Measurements from ENCODE around the gene ZMYND8. TPM values are rescaled to one million over a fixed set of nuclear protein-coding genes. Genes with fewer than 3 reads are reported as not detected.

ZMYND8 gene
- total and polyA plus RNA-seq, 2 of the 8 experiments (the other 6 are each of a cell fraction or from before 2014, with no cell fraction given): 50.5 to 163 TPM

DNA sequence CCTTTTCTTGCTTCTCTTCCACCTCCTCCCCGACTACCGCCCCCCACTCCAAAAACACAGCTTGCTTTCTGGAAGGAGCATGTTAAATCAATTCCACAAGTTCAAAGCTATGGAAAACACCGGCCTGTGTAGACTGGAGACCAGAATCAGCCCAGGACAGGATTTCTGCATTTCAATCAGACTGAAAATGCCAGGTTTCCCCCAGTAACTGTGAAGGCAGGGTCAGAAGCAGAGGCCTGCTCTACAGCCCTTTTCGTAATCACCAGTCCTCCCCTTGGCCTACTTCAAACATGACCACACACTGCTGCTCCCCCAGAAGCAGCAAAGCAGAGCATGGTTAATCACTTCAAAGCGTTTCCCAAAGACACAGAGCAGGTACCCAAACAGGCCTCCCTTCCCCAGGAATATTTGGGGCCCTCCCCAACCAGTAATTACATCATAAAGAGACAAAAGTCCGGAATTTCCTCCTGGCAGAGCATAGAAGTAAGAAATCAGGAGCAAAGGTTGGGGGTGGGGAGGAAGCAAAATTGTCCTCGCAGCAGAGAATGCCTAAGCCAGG is 38.4 kb downstream of the ZMYND8 start:
- peak overlapping the region; percentile 72 to 99 for H3K4me2 ChIP-seq (ENCODE audit: insufficient read depth in 1 of 2, low read depth in 2 of 2, low read length in 2 of 2)
- H3K27ac ChIP-seq (ENCODE audit: low read depth, low read length): peak overlapping the region; percentile 97
- peak overlapping the region; percentile 100 for H2BK5ac ChIP-seq (ENCODE audit: low read depth, low read length)
- H3K36me3 ChIP-seq (ENCODE audit: control insufficient read depth in 2 of 4, insufficient read depth in 4 of 4, low read length in 3 of 4): no peaks in the 10 kb centered on the region
- FAIRE-seq: no peak
- H3K4me1 ChIP-seq (replicated peaks in 1 of 4; ENCODE audit: control insufficient read depth in 3 of 4, insufficient read depth in 4 of 4, low read length in 3 of 4): peaks cover 49 to 72% (median 58%) of the 10 kb centered on the region in 4 experiments
- peak overlapping the region; percentile 100 for H4K91ac ChIP-seq (replicated peaks; ENCODE audit: insufficient read length, low read length)
- H3K9ac ChIP-seq (replicated peaks in 1 of 4; ENCODE audit: extremely low read depth in 1 of 4, low read depth in 3 of 4, low read length in 3 of 4): peak overlapping the region in 3 of 4 experiments; percentile 89 to 95 (median 91); a peak in 6 of 7 replicates
- peak overlapping the region; percentile 77 for H3K56ac ChIP-seq (replicated peaks; ENCODE audit: insufficient read length, low read depth, low read length)
- ChIA-PET CTCF (ENCODE audit: partially characterized antibody) (interaction anchor here (0.7 to 2.6 kb wide), 8 partner anchors 22 to 66 kb away, joined by 3 to 11 read pairs (median 3); no protein-coding TSS in a partner anchor), POLR2A (ENCODE audit: partially characterized antibody) (interaction anchor here (0.6 to 31.3 kb wide), 16 partner anchors 11 to 356 kb away, joined by 3 to 1191 read pairs (median 4); partner anchors contain the start of gene ZMYND8)
- H2AFZ ChIP-seq (ENCODE audit: low read length): no peak overlapping the region
- peak overlapping the region; percentile 100 for H2AK5ac ChIP-seq (ENCODE audit: low read depth, low read length)
- no peak overlapping the region for H3K14ac ChIP-seq (ENCODE audit: insufficient read length)
- no peaks in the 10 kb centered on the region for H4K20me1 ChIP-seq (replicated peaks in 1 of 2; ENCODE audit: control insufficient read depth in 1 of 2, insufficient read depth in 2 of 2, low read length in 2 of 2)
- H3K79me1 ChIP-seq (ENCODE audit: low read depth, low read length): peaks cover 6% of the 10 kb centered on the region
- peak overlapping the region; percentile 94 for H3K4ac ChIP-seq (replicated peaks; ENCODE audit: insufficient read length, low read depth, low read length)
- H3K4me3 ChIP-seq (ENCODE audit: extremely low read depth in 1 of 4, insufficient read depth in 2 of 4, low read depth in 3 of 4, low read length in 4 of 4): peak overlapping the region; percentile 27 to 58 (median 44); a peak in 6 of 8 replicates
- H2BK120ac ChIP-seq (replicated peaks; ENCODE audit: low read depth, low read length): peak overlapping the region; percentile 97
- no peaks in the 10 kb centered on the region for H3K27me3 ChIP-seq (replicated peaks in 1 of 4; ENCODE audit: control insufficient read depth in 3 of 4, extremely low read depth in 1 of 4, insufficient read depth in 3 of 4, low read length in 3 of 4)
- peak overlapping the region; percentile 100 for H2BK20ac ChIP-seq (ENCODE audit: low read length)
- peak overlapping the region; percentile 90; the same call in 1 of the 2 replicates for H4K8ac ChIP-seq (ENCODE audit: extremely low read depth, insufficient read depth, low read length)
- peak; percentile 59 for DNase-seq (ENCODE audit: low read depth in 1 of 2, low spot score in 2 of 2)
- no peaks in the 10 kb centered on the region for H3K9me3 ChIP-seq (ENCODE audit: insufficient read depth in 2 of 2, low read depth in 1 of 2, low read length in 1 of 2)
- 3% methylated on average over 7 of the region's 7 CpGs; no CpG with 5 or more reads in 1 of the 2 experiments for WGBS, 2 experiments (ENCODE audit: extremely low coverage in 1 of 2, insufficient coverage in 1 of 2, insufficient read length in 1 of 2, insufficient replicate concordance in 2 of 2, low coverage in 1 of 2, low lambda C conversion rate in 2 of 2, missing lambda C conversion rate in 1 of 2)
- peaks cover 12 to 75% of the 10 kb centered on the region in 2 experiments; a peak in 3 of 4 replicates for H3K79me2 ChIP-seq (ENCODE audit: control insufficient read depth in 1 of 2, insufficient read depth in 2 of 2, low read length in 2 of 2)
- H3K23me2 ChIP-seq (ENCODE audit: low read depth, low read length): peaks cover 12% of the 10 kb centered on the region
- H3K18ac ChIP-seq (ENCODE audit: extremely low read depth, low read length): peak overlapping the region; percentile 100
- no peak overlapping the region for H3K23ac ChIP-seq (ENCODE audit: insufficient read length)
- H2BK12ac ChIP-seq (ENCODE audit: low read depth, low read length): peak overlapping the region; percentile 100; the same call in 1 of the 2 replicates
- H2BK15ac ChIP-seq (ENCODE audit: low read length): no peak overlapping the region
- H4K5ac ChIP-seq (ENCODE audit: insufficient read length, low read depth, low read length): peak overlapping the region; percentile 95
- no peak for TF ChIP-seq CEBPB (IDR thresholded peaks at IDR 0.05; ENCODE audit: low read depth, low read length)
- TF ChIP-seq KDM5A (IDR thresholded peaks at IDR 0.05; ENCODE audit: low read length): no peak
- peak; percentile 16; the same call in 1 of the 2 replicates for TF ChIP-seq YY1 (IDR thresholded peaks at IDR 0.05; ENCODE audit: low read depth, low read length)
- no peak for TF ChIP-seq PHF8 (conservative IDR thresholded peaks at IDR 0.05; ENCODE audit: low read depth, low read length)
- TF ChIP-seq RNF2 (IDR thresholded peaks at IDR 0.05; ENCODE audit: borderline replicate concordance, low read depth, low read length, missing control alignments, poor library complexity, severe bottlenecking): no peak
- no peak for TF ChIP-seq SP4 (IDR thresholded peaks at IDR 0.05; ENCODE audit: low read length)
- no peak for TF ChIP-seq CHD2 (IDR thresholded peaks at IDR 0.05; ENCODE audit: low read length)
- no peak for TF ChIP-seq TEAD4 (IDR thresholded peaks at IDR 0.05; ENCODE audit: low read depth, low read length)
- no peak for TF ChIP-seq CHD1 (IDR thresholded peaks at IDR 0.05; ENCODE audit: low read depth, low read length)
- TF ChIP-seq POLR2A (IDR thresholded peaks at IDR 0.05; ENCODE audit: control extremely low read depth in 1 of 2, low read depth in 2 of 2, low read length in 2 of 2): peak; percentile 21 to 74
- no peak for TF ChIP-seq EZH2 (IDR thresholded peaks at IDR 0.05; ENCODE audit: low read depth, low read length, severe bottlenecking)

Measured in H1 (cell line).